GM12878 (cell line): ENCODE measurements around the gene TMEM252. TPM values are rescaled to one million over a fixed set of nuclear protein-coding genes. Genes with fewer than 3 reads are reported as not detected.

ENCODE experiments used
- ATAC-seq: fragments of 200-7000 bp; cut with Tn5 transposase; 3 replicates; pipeline ENCODE4 v1.9.1; 2020; ENCODE audit warnings: mild to moderate bottlenecking, moderate library complexity
- BruUV-seq: library from RNA; stranded (reverse); fragments of 400-500 nt; replicated peaks from 2 replicates; lab custom pipeline; 2021; lab: Mats Ljungman, UMichigan
- CTCF ChIA-PET: fragments of 300-600 bp; sonication (Branson Sonifier 250); formaldehyde crosslinking; extraction: SDS; loops from one replicate; lab custom pipeline; 2021; ENCODE audit warnings: inconsistent platforms; lab: Yijun Ruan, JAX
- POLR2A ChIA-PET: fragments of 350-600 bp; formaldehyde crosslinking; extraction: SDS; loops from one replicate; lab custom pipeline; 2021; ENCODE audit warnings: inconsistent platforms; lab: Charles Lee
- RAD21 ChIA-PET: fragments of 300-600 bp; sonication (Branson Sonifier 250); formaldehyde crosslinking; loops from one replicate; lab custom pipeline; 2023; ENCODE audit warnings: antibody characterized with exemption; ENCODE audit not compliant: unreplicated experiment; lab: Charles Lee
- SMC1A ChIA-PET: fragments of 300-600 bp; sonication (Branson Sonifier 250); formaldehyde crosslinking; loops from one replicate; lab custom pipeline; 2023; ENCODE audit not compliant: unreplicated experiment, uncharacterized antibody; lab: Charles Lee
- DNase-seq: peaks from one replicate; pipeline ENCODE4 v3.0.0-alpha.2; 2011; ENCODE audit warnings: low read depth, low spot score
- FAIRE-seq: peaks from 3 replicates; lab custom pipeline; 2011; peaks lifted over from hg19 to GRCh38; lab: Jason Lieb, UNC
- H2AFZ ChIP-seq: 2 replicates; pipeline ENCODE4 v1.6.0; 2011; ENCODE audit warnings: low read depth, low read length, control low read depth; ENCODE audit not compliant: control insufficient read depth
- H3K27ac ChIP-seq: 2 replicates; pipeline ENCODE4 v1.5.1; 2011; ENCODE audit warnings: control low read depth; ENCODE audit not compliant: control insufficient read depth, insufficient read depth
- H3K27me3 ChIP-seq, 2 experiments: replicated peaks in 1 of 2; 2 replicates each; pipeline versions ENCODE4 v1.6.0 to v1.6.1; 2011; ENCODE audit warnings: low read length in 1 of 2; ENCODE audit not compliant: control insufficient read depth in 2 of 2, insufficient read depth in 2 of 2
- H3K36me3 ChIP-seq, 2 experiments: 2 replicates each; pipeline ENCODE4 v1.5.1; 2011; ENCODE audit warnings: low read length in 1 of 2; ENCODE audit not compliant: control insufficient read depth in 2 of 2, insufficient read depth in 2 of 2
- H3K4me1 ChIP-seq: 2 replicates; pipeline ENCODE4 v1.6.1; 2011; ENCODE audit warnings: mild to moderate bottlenecking, low read length, moderate library complexity, mixed read lengths; ENCODE audit not compliant: control insufficient read depth, insufficient read depth
- H3K4me2 ChIP-seq: 2 replicates; pipeline ENCODE4 v1.6.0; 2011; ENCODE audit warnings: control low read depth; ENCODE audit not compliant: control insufficient read depth, insufficient read depth
- H3K4me3 ChIP-seq: fragments of 200-600 bp; sonication (generic); 2 replicates; pipeline ENCODE4 v1.5.1; 2016
- H3K79me2 ChIP-seq: 2 replicates; pipeline ENCODE4 v1.6.0; 2011; ENCODE audit warnings: low read length; ENCODE audit not compliant: control insufficient read depth, insufficient read depth
- H3K9ac ChIP-seq: 2 replicates; pipeline ENCODE4 v1.8.0; 2011; ENCODE audit warnings: low read length, control low read depth, mixed read lengths; ENCODE audit not compliant: control insufficient read depth, insufficient read depth
- H3K9me3 ChIP-seq: replicated peaks from 3 replicates; pipeline ENCODE4 v1.5.1; 2011; ENCODE audit warnings: mild to moderate bottlenecking, low read length; ENCODE audit not compliant: control insufficient read depth, insufficient read depth
- H4K20me1 ChIP-seq: 2 replicates; pipeline ENCODE4 v1.6.0; 2011; ENCODE audit not compliant: control insufficient read depth, insufficient read depth
- ATF3 ChIP-seq: IDR thresholded peaks from 2 replicates; pipeline ENCODE4 v1.6.1; 2011; ENCODE audit warnings: low read depth, mild to moderate bottlenecking, low read length, moderate library complexity, borderline replicate concordance; ENCODE audit errors: extremely low read depth
- CBFB ChIP-seq: IDR thresholded peaks from 2 replicates; pipeline ENCODE4 v1.6.1; 2016; ENCODE audit warnings: antibody characterized with exemption, low read depth
- CHD1 ChIP-seq: IDR thresholded peaks from 2 replicates; pipeline ENCODE4 v1.6.1; 2012; ENCODE audit warnings: low read depth, low read length, improper control_type of control experiment
- CTCF ChIP-seq, 3 experiments: IDR thresholded peaks in 2 of 3; conservative IDR thresholded peaks in 1 of 3; 2 replicates each; pipeline ENCODE4 v1.5.1; 2011; ENCODE audit warnings: low read depth in 3 of 3, low read length in 3 of 3, mild to moderate bottlenecking in 3 of 3, control low read depth in 2 of 3, moderate library complexity in 2 of 3, inconsistent platforms in 1 of 3, mixed read lengths in 1 of 3; ENCODE audit not compliant: control insufficient read depth in 2 of 3, insufficient read depth in 1 of 3; ENCODE audit errors: extremely low read depth in 1 of 3
- IRF4 ChIP-seq: IDR thresholded peaks from 2 replicates; pipeline ENCODE4 v1.6.1; 2011; ENCODE audit warnings: low read depth, low read length
- NFIC ChIP-seq: IDR thresholded peaks from 2 replicates; pipeline ENCODE4 v1.6.1; 2012; ENCODE audit warnings: low read depth, mild to moderate bottlenecking, inconsistent platforms, low read length, moderate library complexity
- NFXL1 ChIP-seq: fragments of 450-650 bp; IDR thresholded peaks from 2 replicates; pipeline ENCODE4 v1.6.1; 2017; ENCODE audit warnings: antibody characterized with exemption, mild to moderate bottlenecking, borderline replicate concordance
- NFYA ChIP-seq: IDR thresholded peaks from 2 replicates; pipeline ENCODE4 v1.6.1; 2011; ENCODE audit warnings: low read depth, mild to moderate bottlenecking, low read length, improper control_type of control experiment, borderline replicate concordance
- NFYB ChIP-seq: IDR thresholded peaks from 2 replicates; pipeline ENCODE4 v1.6.1; 2011; ENCODE audit warnings: low read depth, mild to moderate bottlenecking, low read length, improper control_type of control experiment, moderate library complexity; ENCODE audit not compliant: insufficient read depth
- NKRF ChIP-seq: fragments of 450-650 bp; conservative IDR thresholded peaks from 2 replicates; pipeline ENCODE4 v1.6.1; 2017; ENCODE audit warnings: mild to moderate bottlenecking, moderate library complexity
- NR2C1 ChIP-seq: fragments of 450-650 bp; IDR thresholded peaks from 2 replicates; pipeline ENCODE4 v1.6.1; 2017; ENCODE audit warnings: antibody characterized with exemption, mild to moderate bottlenecking, moderate library complexity
- PAX5 ChIP-seq: IDR thresholded peaks from 2 replicates; pipeline ENCODE4 v1.6.1; 2011; ENCODE audit warnings: low read depth, low read length, borderline replicate concordance
- POU2F2 ChIP-seq: IDR thresholded peaks from 3 replicates; pipeline ENCODE4 v1.6.1; 2011; ENCODE audit warnings: low read depth, mild to moderate bottlenecking, low read length, borderline replicate concordance
- RB1 ChIP-seq: fragments of 450-650 bp; formaldehyde crosslinking; IDR thresholded peaks from 2 replicates; pipeline ENCODE4 v1.6.1; 2017; ENCODE audit warnings: mild to moderate bottlenecking, borderline replicate concordance
- SMC3 ChIP-seq: IDR thresholded peaks from 2 replicates; pipeline ENCODE4 v1.6.1; 2011; ENCODE audit warnings: low read length, improper control_type of control experiment, borderline replicate concordance
- SUPT20H ChIP-seq: IDR thresholded peaks from 2 replicates; pipeline ENCODE4 v1.6.1; 2011; ENCODE audit warnings: low read depth, mild to moderate bottlenecking, low read length, moderate library complexity, borderline replicate concordance; ENCODE audit not compliant: control insufficient read depth
- TCF7 ChIP-seq: IDR thresholded peaks from 2 replicates; pipeline ENCODE4 v1.6.1; 2014; ENCODE audit warnings: antibody characterized with exemption, borderline replicate concordance
- USF2 ChIP-seq: IDR thresholded peaks from 2 replicates; pipeline ENCODE4 v1.6.1; 2011; ENCODE audit warnings: low read depth, low read length, improper control_type of control experiment, borderline replicate concordance
- WGBS: methylation state at CpG from one replicate; pipeline ENCODE4 v1.1.6; 2016; ENCODE audit warnings: low lambda C conversion rate; ENCODE audit not compliant: insufficient replicate concordance, insufficient coverage; ENCODE audit errors: missing lambda C conversion rate; 5-methylcytosine and 5-hydroxymethylcytosine counted together
- in situ Hi-C: fragments of 300-500 bp; cut with MboI; formaldehyde crosslinking; loops from 9 replicates; pipeline ENCODE4 v1.14.3; 2018; ENCODE audit warnings: mixed read lengths
- intact Hi-C: fragments of 100-400 bp; cut with micrococcal nuclease; formaldehyde crosslinking; loops from one replicate; pipeline ENCODE4 v1.14.2; 2022; ENCODE audit not compliant: unreplicated experiment
- polyA plus RNA-seq, 11 experiments: library from polyadenylated mRNA; depleted of rRNA in 4 of 11; unstranded in 6 of 11; stranded (reverse) in 5 of 11; fragments of >200 nt; fragmentation: Nextera tagmentation in 4 of 11; fragmentation: Illumina TruSeq in 1 of 11; extraction: Ambion mirVana in 4 of 11; extraction: Trizol in 1 of 11; gene quantifications; 1 replicate in 1 of 11; 2 replicates in 10 of 11; pipeline versions ENCODE4 v1.2.1 to v1.2.3, GENCODE V29; 2011 to 2016; ENCODE audit warnings: inconsistent platforms in 2 of 11, missing spikeins in 2 of 11, low read depth in 1 of 11
- total RNA-seq, 4 experiments: library from RNA; depleted of rRNA in 3 of 4; stranded (reverse); fragments of >200 nt in 3 of 4; fragmentation: Illumina TruSeq in 1 of 4; extraction: Trizol in 1 of 4; gene quantifications; 2 replicates each; pipeline versions ENCODE4 v1.2.1 to v1.2.3, GENCODE V29; 2013 to 2021

TMEM252 gene
- total and polyA plus RNA-seq, 10 of the 15 experiments (the other 5 are each of a cell fraction or from before 2014, with no cell fraction given) = not detected

- RAD21 ChIA-PET = interaction anchor here (0.9 to 1.3 kb wide), 5 partner anchors 8 to 390 kb away, joined by 3 to 6 read pairs (median 4); no protein-coding TSS in a partner anchor
- Histone ChIP-seq H3K79me2 (no peaks in the 10 kb centered on the region), H3K36me3 (no peaks in the 10 kb centered on the region), H3K27ac (no peak overlapping the region), H3K9me3 (no peaks in the 10 kb centered on the region), H3K27me3 (peaks cover 4 to 7% of the 10 kb centered on the region in 2 experiments; a peak in 3 of 4 replicates), H2AFZ (no peak overlapping the region), H4K20me1 (no peaks in the 10 kb centered on the region), H3K4me2 (no peak overlapping the region), H3K9ac (no peak overlapping the region), H3K4me3 (no peak overlapping the region), H3K4me1 (no peaks in the 10 kb centered on the region)
- DNase-seq = no peak
- in situ Hi-C loops = loop anchor here (5.0 to 25.0 kb wide), 2 partner anchors 48 to 198 kb away; partner anchors contain the start of gene PGM5
- CTCF ChIA-PET = interaction anchor here (0.5 to 5.2 kb wide), 21 partner anchors 8 to 261 kb away, joined by 3 to 60 read pairs (median 6); partner anchors contain the start of gene TMEM252
- WGBS = 41% methylated on average over 14 of the region's 14 CpGs
- peak; percentile 83 for ATAC-seq
- no peak for FAIRE-seq
- POLR2A ChIA-PET = no interaction called here
- BruUV-seq = no TSS peak
- intact Hi-C loops = loop anchor here (10.0 kb wide), 2 partner anchors 115 to 215 kb away; no protein-coding TSS in a partner anchor
- SMC1A ChIA-PET = interaction anchor here (0.6 to 2.8 kb wide), 7 partner anchors 8 to 54 kb away, joined by 3 to 12 read pairs (median 4); partner anchors contain the start of gene TMEM252
- TF ChIP-seq IRF4 (0 out of 2 replicates have a peak, but pooled peaks have one; percentile 10), ATF3 (no peak), NFYB (no peak), USF2 (no peak), SMC3 (peak; percentile 46; the same call in 1 of the 2 replicates), SUPT20H (no peak), RB1 (no peak), CHD1 (no peak), PAX5 (no peak), POU2F2 (no peak), CTCF (IDR thresholded peaks at IDR 0.05 in 2 of 3, conservative IDR thresholded peaks at IDR 0.05 in 1 of 3; ENCODE audit: control insufficient read depth in 2 of 3, extremely low read depth in 1 of 3, insufficient read depth in 1 of 3, low read depth in 3 of 3, low read length in 3 of 3) (peak; percentile 51 to 72 (median 58)), NFIC (no peak), NFYA (no peak), CBFB (no peak), NR2C1 (no peak), NFXL1 (no peak), TCF7 (no peak), NKRF (no peak)
These were observed 19.6 kb upstream of the TMEM252 start for GRCh38 chr9:68560071-68560844.
